Lower leg skin (tissue), 4 donors: ENCODE results near the gene PLB1. TPM values are rescaled to one million over a fixed set of nuclear protein-coding genes. Genes with fewer than 3 reads are reported as not detected.
A peak's percentile ranks its signal among the peaks of the same experiment; 100 is the strongest.

Experiments used
- DNase-seq, 2 donors: peaks; one replicate each; pipeline ENCODE4 v3.0.0-alpha.2; 2019; ENCODE audit warnings: low spot score in 2 of 2
- H3K4me3 ChIP-seq: fragments of 200-600 bp; sonication (generic); 2 replicates; pipeline ENCODE4 v1.5.1; 2017; ENCODE audit warnings: mild to moderate bottlenecking, low read depth; ENCODE audit not compliant: poor library complexity, severe bottlenecking
- POLR2A ChIP-seq, 2 donors: fragments of 450-650 bp; IDR thresholded peaks; one replicate each; pipeline ENCODE4 v1.6.1; 2016 to 2017; ENCODE audit warnings: antibody characterized with exemption in 2 of 2, mild to moderate bottlenecking in 1 of 2, moderate library complexity in 1 of 2
- WGBS, 2 donors: methylation state at CpG; one replicate each; pipeline ENCODE4 v1.1.5; 2018; 5-methylcytosine and 5-hydroxymethylcytosine counted together
- intact Hi-C: fragments of 100-400 bp; cut with DNase I; formaldehyde crosslinking; loops from one replicate; pipeline ENCODE4 v1.15.0; 2023; ENCODE audit warnings: low total_unique reads
- total RNA-seq, 4 donors: library from RNA; depleted of rRNA; stranded (reverse); fragments of >200 nt; gene quantifications; one replicate each; pipeline ENCODE4 v1.1.0, GENCODE V29; 2016
- TF ChIP-seq, protein P1 (sequence below), 3 donors: fragments of 450-650 bp; IDR thresholded peaks; one replicate each; pipeline ENCODE4 v1.5.1; 2016; ENCODE audit warnings: antibody characterized with exemption in 3 of 3, mild to moderate bottlenecking in 3 of 3, moderate library complexity in 2 of 3

PLB1 gene
- total RNA-seq, 4 donors from 2014 or later, result 3.4 to 10.3 (median 8.9) TPM

- no peak for DNase-seq
- 77 to 85% methylated on average over 4 of the region's 4 CpGs for WGBS, 2 donors
- TF ChIP-seq POLR2A (IDR thresholded peaks at IDR 0.05), result no peak
- TF ChIP-seq, protein P1, sequence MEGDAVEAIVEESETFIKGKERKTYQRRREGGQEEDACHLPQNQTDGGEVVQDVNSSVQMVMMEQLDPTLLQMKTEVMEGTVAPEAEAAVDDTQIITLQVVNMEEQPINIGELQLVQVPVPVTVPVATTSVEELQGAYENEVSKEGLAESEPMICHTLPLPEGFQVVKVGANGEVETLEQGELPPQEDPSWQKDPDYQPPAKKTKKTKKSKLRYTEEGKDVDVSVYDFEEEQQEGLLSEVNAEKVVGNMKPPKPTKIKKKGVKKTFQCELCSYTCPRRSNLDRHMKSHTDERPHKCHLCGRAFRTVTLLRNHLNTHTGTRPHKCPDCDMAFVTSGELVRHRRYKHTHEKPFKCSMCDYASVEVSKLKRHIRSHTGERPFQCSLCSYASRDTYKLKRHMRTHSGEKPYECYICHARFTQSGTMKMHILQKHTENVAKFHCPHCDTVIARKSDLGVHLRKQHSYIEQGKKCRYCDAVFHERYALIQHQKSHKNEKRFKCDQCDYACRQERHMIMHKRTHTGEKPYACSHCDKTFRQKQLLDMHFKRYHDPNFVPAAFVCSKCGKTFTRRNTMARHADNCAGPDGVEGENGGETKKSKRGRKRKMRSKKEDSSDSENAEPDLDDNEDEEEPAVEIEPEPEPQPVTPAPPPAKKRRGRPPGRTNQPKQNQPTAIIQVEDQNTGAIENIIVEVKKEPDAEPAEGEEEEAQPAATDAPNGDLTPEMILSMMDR (IDR thresholded peaks at IDR 0.05), result no peak
- no peak overlapping the region for H3K4me3 ChIP-seq
- intact Hi-C loops, result no loop called here
These were observed 6.8 kb upstream of the PLB1 start for GRCh38 chr2:28488858-28489575.

DNA sequence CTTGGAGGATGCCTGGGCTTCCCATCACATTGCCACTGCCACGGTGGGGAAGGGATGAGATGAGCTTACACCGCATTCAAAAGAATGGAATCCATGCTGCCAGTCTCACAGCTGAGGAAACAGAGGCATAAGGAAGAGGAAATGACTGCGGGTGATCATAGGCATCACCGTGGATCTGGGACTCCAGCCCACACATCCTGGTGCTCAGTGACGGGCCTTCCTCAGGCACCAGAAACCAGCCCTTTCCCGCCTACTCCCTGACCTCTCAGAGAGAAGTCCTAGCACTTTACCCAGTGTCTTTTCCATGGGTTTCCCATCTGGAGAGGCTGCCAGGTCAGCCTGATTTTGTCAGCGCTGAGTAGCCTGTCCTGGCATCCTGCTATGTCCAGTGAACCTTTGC lies 5.3 kb upstream of the PLB1 start:
- 75 to 81% methylated on average over 7 of the region's 7 CpGs for WGBS, 2 donors
- intact Hi-C loops, result no loop called here
- H3K4me3 ChIP-seq, result no peak overlapping the region

GRCh38 chr2:28492282-28492681 lies 3.6 kb upstream of the PLB1 start:
- intact Hi-C loops, result no loop called here
- no peak for TF ChIP-seq POLR2A (IDR thresholded peaks at IDR 0.05)
- TF ChIP-seq, protein P1 (IDR thresholded peaks at IDR 0.05), result no peak
- peak in 1 of 2 donors; percentile 45 for DNase-seq
- no peak overlapping the region for H3K4me3 ChIP-seq
- WGBS, 2 donors, result 33 to 35% methylated on average over 1 of the region's 1 CpG

More for the DNA sequence above, 5.3 kb upstream of the PLB1 start:
- TF ChIP-seq, protein P1 (IDR thresholded peaks at IDR 0.05), result no peak
- no peak for TF ChIP-seq POLR2A (IDR thresholded peaks at IDR 0.05)
- peak in 1 of 2 donors; percentile 58 for DNase-seq

DNA sequence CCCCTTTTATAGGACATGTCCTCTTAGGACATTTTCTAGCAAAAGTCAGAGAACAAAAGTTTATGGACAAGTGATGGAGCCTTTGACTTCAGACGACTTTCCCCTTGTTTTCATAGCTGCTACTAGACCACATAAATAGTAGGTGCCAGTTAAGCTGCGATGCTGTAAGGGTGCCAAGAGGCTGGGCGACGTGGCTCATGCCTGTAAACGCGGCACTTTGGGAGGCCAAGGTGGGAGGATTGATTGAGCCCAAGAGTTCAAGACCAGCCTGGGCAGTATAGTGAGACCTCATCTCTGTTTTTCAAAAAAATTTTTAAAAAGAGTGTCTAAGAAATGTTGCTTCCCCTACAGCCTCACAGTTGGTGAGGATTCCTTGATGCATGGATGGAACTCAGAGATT lies 2.2 kb upstream of the PLB1 start:
- no peak overlapping the region for H3K4me3 ChIP-seq
- WGBS, 2 donors, result 88 to 91% methylated on average over 6 of the region's 6 CpGs
- no peak for TF ChIP-seq POLR2A (IDR thresholded peaks at IDR 0.05)
- TF ChIP-seq, protein P1 (IDR thresholded peaks at IDR 0.05), result no peak
- intact Hi-C loops, result no loop called here
- peak in 1 of 2 donors; percentile 69 for DNase-seq

GRCh38 chr2:28496781-28497180 lies 921 bp downstream of the PLB1 start:
- no peak for TF ChIP-seq POLR2A (IDR thresholded peaks at IDR 0.05)
- TF ChIP-seq, protein P1 (IDR thresholded peaks at IDR 0.05), result no peak

GRCh38 chr2:28497206-28497605 lies 1.3 kb downstream of the PLB1 start:
- H3K4me3 ChIP-seq, result no peak overlapping the region
- intact Hi-C loops, result no loop called here
- WGBS, 2 donors, result 79 to 88% methylated on average over 3 of the region's 3 CpGs
- DNase-seq, result peak in 1 of 2 donors; percentile 31
- no peak for TF ChIP-seq POLR2A (IDR thresholded peaks at IDR 0.05)
- TF ChIP-seq, protein P1 (IDR thresholded peaks at IDR 0.05), result no peak

More at GRCh38 chr2:28496781-28497180, 921 bp downstream of the PLB1 start:
- WGBS, 2 donors, result 58 to 93% methylated on average over 4 of the region's 4 CpGs
- DNase-seq, result peak in 1 of 2 donors; percentile 49
- intact Hi-C loops, result no loop called here
- H3K4me3 ChIP-seq, result no peak overlapping the region
